ENCODE data around the gene SLC24A4.

The SLC24A4 gene

DNA sequence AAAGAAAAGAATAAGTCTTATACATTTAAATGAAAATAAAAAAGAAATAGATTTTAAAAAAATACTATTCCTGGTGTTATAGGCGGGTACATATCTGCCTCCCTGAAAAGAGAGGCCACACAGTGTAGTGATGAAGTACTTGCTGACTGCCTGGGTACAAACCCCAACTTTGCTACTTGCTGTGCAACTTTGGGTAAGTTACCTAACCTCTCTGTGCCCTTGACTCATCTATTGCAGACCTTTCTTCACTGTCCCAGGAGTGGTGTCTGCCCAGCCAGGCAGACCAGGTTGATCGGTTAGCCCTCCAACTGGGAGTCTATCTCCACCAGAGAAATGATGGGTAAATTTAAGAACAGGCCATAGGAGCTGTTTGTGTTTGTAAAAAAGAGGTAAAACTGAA, 82.0 kb downstream of the SLC24A4 start:
- Histone ChIP-seq H3K9me2 (replicated peaks; ENCODE audit: insufficient read depth, low read length) (no peaks in the 10 kb centered on the region), H3K36me3 (ENCODE audit: low read length) (no peaks in the 10 kb centered on the region), H3K4me3 (ENCODE audit: insufficient read depth, low read length, poor library complexity, severe bottlenecking) (no peak overlapping the region), H3K9ac (ENCODE audit: low read length) (no peak overlapping the region), H3K27me3 (ENCODE audit: low read length) (no peaks in the 10 kb centered on the region), H3F3A (ENCODE audit: insufficient read depth) (no peaks in the 10 kb centered on the region), H3K27ac (ENCODE audit: low read depth, low read length) (no peak overlapping the region), H4K20me1 (ENCODE audit: low read depth, low read length) (no peaks in the 10 kb centered on the region), H3K79me2 (ENCODE audit: insufficient read depth, low read length) (no peaks in the 10 kb centered on the region), H3K9me3 (ENCODE audit: insufficient read depth, low read length) (0 out of 2 replicates have a peak, but pooled peaks cover 4% of the 10 kb centered on the region), H3K4me2 (ENCODE audit: low read depth, low read length, poor library complexity, severe bottlenecking) (no peak overlapping the region), H2AFZ (ENCODE audit: low read depth, low read length, severe bottlenecking) (no peak overlapping the region)
- TF ChIP-seq EZH2phosphoT487 (conservative IDR thresholded peaks at IDR 0.05; ENCODE audit: low read length) = no peak
- TF ChIP-seq, protein P1, sequence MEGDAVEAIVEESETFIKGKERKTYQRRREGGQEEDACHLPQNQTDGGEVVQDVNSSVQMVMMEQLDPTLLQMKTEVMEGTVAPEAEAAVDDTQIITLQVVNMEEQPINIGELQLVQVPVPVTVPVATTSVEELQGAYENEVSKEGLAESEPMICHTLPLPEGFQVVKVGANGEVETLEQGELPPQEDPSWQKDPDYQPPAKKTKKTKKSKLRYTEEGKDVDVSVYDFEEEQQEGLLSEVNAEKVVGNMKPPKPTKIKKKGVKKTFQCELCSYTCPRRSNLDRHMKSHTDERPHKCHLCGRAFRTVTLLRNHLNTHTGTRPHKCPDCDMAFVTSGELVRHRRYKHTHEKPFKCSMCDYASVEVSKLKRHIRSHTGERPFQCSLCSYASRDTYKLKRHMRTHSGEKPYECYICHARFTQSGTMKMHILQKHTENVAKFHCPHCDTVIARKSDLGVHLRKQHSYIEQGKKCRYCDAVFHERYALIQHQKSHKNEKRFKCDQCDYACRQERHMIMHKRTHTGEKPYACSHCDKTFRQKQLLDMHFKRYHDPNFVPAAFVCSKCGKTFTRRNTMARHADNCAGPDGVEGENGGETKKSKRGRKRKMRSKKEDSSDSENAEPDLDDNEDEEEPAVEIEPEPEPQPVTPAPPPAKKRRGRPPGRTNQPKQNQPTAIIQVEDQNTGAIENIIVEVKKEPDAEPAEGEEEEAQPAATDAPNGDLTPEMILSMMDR (IDR thresholded peaks at IDR 0.05; ENCODE audit: insufficient read depth, low read length, poor library complexity, severe bottlenecking) = no peak

DNA sequence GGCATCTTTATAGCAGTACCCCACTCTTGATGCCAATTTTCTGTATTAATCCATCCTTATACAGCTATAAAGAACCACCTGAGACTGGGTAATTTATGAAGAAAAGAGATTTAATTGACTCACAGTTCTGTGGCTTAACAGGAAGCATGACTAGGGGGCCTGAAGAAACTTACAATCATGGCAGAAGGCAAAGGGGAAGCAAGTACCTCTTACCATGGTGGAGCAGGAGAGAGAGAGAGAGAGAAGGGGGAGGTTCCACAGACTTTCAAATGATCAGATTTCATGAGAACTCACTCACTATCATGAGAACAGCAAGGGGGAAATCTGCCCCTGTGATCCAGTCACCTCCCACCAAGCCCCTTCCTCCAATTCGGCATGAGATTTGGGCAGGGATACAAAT, 84.4 kb downstream of the SLC24A4 start:
- no peak overlapping the region for H3K9ac ChIP-seq (ENCODE audit: low read length)
- no peaks in the 10 kb centered on the region for H4K20me1 ChIP-seq (ENCODE audit: low read depth, low read length)
- H3K79me2 ChIP-seq (ENCODE audit: insufficient read depth, low read length) = no peaks in the 10 kb centered on the region
- no peaks in the 10 kb centered on the region for H3K27me3 ChIP-seq (ENCODE audit: low read length)
- H3K36me3 ChIP-seq (ENCODE audit: low read length) = no peaks in the 10 kb centered on the region
- H3K9me2 ChIP-seq (replicated peaks; ENCODE audit: insufficient read depth, low read length) = no peaks in the 10 kb centered on the region
- H2AFZ ChIP-seq (ENCODE audit: low read depth, low read length, severe bottlenecking) = no peak overlapping the region
- no peaks in the 10 kb centered on the region for H3F3A ChIP-seq (ENCODE audit: insufficient read depth)
- H3K9me3 ChIP-seq (ENCODE audit: insufficient read depth, low read length) = 0 out of 2 replicates have a peak, but pooled peaks cover under 1% of the 10 kb centered on the region
- H3K27ac ChIP-seq (ENCODE audit: low read depth, low read length) = no peak overlapping the region
- no peak overlapping the region for H3K4me3 ChIP-seq (ENCODE audit: insufficient read depth, low read length, poor library complexity, severe bottlenecking)
- TF ChIP-seq, protein P1 (IDR thresholded peaks at IDR 0.05; ENCODE audit: insufficient read depth, low read length, poor library complexity, severe bottlenecking) = no peak
- TF ChIP-seq EZH2phosphoT487 (conservative IDR thresholded peaks at IDR 0.05; ENCODE audit: low read length) = no peak
- H3K4me2 ChIP-seq (ENCODE audit: low read depth, low read length, poor library complexity, severe bottlenecking) = no peak overlapping the region

DNA sequence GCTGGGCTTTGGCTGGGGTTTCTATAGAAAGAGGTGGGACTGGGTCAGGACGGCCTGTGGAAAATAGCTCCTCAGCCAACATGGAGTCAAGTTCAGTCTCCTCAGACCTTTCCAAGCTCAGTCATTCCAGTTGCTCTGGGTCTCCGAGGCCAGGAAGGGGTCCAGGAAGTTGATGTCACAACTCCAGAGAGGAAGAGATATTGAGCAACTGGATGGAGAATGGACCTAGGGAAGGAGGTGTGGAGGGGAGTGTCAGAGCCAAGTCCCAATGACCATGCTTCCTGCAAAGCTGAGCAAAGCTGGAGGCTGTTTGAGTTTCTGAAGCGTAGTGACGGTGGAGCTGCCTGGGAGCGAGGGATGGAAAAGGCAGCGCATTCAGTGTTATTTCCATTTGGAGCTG, 86.1 kb downstream of the SLC24A4 start:
- Histone ChIP-seq H3K9ac (ENCODE audit: low read length) (no peak overlapping the region), H2AFZ (ENCODE audit: low read depth, low read length, severe bottlenecking) (no peak overlapping the region), H3F3A (ENCODE audit: insufficient read depth) (no peaks in the 10 kb centered on the region), H3K27ac (ENCODE audit: low read depth, low read length) (no peak overlapping the region), H4K20me1 (ENCODE audit: low read depth, low read length) (no peaks in the 10 kb centered on the region; the same call in 1 of the 2 replicates), H3K79me2 (ENCODE audit: insufficient read depth, low read length) (no peaks in the 10 kb centered on the region), H3K4me3 (ENCODE audit: insufficient read depth, low read length, poor library complexity, severe bottlenecking) (no peak overlapping the region), H3K9me2 (replicated peaks; ENCODE audit: insufficient read depth, low read length) (no peaks in the 10 kb centered on the region), H3K9me3 (ENCODE audit: insufficient read depth, low read length) (no peaks in the 10 kb centered on the region), H3K4me2 (ENCODE audit: low read depth, low read length, poor library complexity, severe bottlenecking) (no peak overlapping the region), H3K36me3 (ENCODE audit: low read length) (no peaks in the 10 kb centered on the region), H3K27me3 (ENCODE audit: low read length) (no peaks in the 10 kb centered on the region)
- no peak for TF ChIP-seq EZH2phosphoT487 (conservative IDR thresholded peaks at IDR 0.05; ENCODE audit: low read length)

DNA sequence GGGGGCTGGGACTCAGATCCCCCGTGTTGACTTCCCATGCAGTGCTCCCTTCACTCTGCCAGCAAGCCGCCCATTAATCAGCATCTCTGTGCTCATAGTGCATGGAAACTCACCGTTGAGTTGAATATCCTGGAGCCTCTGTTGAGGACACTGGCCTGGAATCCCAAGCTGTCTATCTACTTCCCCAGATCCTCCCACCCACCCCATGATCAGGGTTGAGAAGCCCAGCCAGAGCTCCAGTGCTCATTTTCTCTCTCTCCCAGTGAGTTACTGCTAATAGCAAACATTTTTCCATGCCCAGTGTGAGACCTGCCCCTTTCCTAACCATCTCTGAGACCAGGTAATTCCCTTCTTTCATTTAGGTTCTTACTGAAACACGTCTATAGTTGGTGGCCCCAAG, 88.2 kb downstream of the SLC24A4 start:
- Histone ChIP-seq H4K20me1 (ENCODE audit: low read depth, low read length) (no peaks in the 10 kb centered on the region; the same call in 1 of the 2 replicates), H3K36me3 (ENCODE audit: low read length) (no peaks in the 10 kb centered on the region), H3K79me2 (ENCODE audit: insufficient read depth, low read length) (no peaks in the 10 kb centered on the region), H3K27me3 (ENCODE audit: low read length) (no peaks in the 10 kb centered on the region), H3F3A (ENCODE audit: insufficient read depth) (no peaks in the 10 kb centered on the region), H3K9me3 (ENCODE audit: insufficient read depth, low read length) (no peaks in the 10 kb centered on the region), H2AFZ (ENCODE audit: low read depth, low read length, severe bottlenecking) (no peak overlapping the region), H3K4me3 (ENCODE audit: insufficient read depth, low read length, poor library complexity, severe bottlenecking) (no peak overlapping the region), H3K27ac (ENCODE audit: low read depth, low read length) (no peak overlapping the region), H3K9me2 (replicated peaks; ENCODE audit: insufficient read depth, low read length) (no peaks in the 10 kb centered on the region), H3K4me2 (ENCODE audit: low read depth, low read length, poor library complexity, severe bottlenecking) (no peak overlapping the region), H3K9ac (ENCODE audit: low read length) (no peak overlapping the region)
- TF ChIP-seq EZH2phosphoT487 (conservative IDR thresholded peaks at IDR 0.05; ENCODE audit: low read length) = no peak
